Activated CD4-positive, alpha-beta T cell treated with anti-CD3 and anti-CD28 coated beads for 48 hours (primary cell): ENCODE data around the gene RXRA.

Experiments used
- DNase-seq: peaks from one replicate; pipeline ENCODE4 v3.0.0-alpha.2; 2020

Gene RXRA

DNA sequence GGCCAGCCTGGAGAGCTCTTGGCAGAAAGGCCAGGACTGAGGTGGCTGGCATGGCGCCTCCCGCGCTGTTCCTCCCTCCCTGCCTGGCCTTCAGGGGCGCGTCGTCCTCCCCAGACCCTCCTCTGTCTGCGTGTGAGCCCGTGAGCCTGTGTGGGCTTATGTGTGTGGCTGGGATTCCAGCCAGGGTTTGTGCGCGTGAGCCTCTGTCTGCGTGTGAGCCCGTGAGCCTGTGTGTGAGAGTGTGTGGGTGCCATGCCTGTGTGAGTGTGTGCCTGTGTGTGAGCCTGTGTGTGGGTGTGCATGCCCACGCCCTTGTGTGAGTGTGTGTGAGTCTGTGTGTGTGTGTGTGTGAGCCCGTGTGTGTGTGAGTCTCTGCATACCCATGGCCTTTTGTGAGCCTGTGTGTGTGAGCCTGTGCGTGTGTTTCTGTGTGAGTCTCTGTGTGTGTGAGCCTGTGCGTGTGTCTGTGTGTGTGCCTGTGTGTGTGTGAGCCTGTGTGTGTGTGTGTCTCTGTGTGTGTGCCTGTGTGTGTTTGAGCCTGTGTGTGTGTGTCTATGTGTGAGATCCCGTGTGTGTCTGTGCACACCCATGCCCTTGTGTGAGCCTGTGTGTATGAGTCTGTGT, 13.0 kb downstream of the RXRA start:
- DNase-seq = no peak

DNA sequence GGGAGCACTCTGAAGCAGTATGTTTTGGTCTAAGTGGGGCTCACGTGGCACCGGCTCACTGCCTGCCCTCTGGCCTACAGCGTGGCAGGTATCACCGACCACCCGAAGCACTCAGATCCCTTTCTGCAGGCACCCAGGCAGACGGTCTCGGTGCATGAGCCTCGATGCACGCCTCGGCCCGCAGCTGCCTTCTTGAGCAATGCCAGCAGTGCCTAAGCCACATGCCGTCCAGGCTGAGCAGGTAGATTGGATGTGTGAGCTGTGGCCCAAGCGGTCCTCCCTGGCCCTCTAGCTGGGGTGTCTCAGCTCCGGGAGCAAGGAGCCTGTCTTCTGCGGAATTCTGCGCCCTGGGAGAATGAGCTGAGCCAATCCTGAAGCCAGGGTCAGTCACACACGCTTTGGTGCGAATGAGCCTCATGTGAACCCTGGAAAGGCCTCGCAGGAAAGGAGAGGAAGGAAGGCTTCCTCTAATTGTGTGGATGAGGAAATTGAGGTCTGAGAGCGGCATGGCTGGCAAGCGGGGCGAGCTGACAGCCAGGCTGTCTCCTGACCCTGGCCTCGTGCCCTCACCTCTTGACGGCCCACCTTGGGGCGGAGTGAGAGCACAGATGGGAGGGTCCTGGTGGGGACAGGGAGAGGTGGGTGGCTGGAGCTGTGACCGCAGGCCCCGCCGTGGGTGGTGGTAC, 14.4 kb downstream of the RXRA start:
- no peak for DNase-seq

DNA sequence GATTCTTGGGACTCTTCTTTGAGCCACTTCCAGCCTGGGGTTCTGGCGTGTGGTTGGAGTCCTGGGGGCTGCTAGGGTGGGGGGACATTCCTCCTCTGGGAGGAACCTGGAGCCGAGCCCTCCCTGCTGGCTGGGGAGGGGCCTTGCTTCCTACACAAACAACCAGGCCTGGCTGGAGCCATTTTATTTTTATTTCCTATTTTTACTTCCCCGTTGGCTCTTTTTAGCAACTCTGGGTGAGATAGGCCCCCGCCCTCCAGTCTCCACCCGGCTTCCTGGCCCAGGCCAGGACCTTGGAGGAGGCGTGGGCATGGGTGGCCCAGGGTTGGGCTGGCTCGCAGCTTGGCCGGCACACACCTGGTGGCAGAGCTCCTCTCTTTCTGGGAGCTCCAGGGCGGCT, 15.1 kb downstream of the RXRA start:
- DNase-seq = no peak

DNA sequence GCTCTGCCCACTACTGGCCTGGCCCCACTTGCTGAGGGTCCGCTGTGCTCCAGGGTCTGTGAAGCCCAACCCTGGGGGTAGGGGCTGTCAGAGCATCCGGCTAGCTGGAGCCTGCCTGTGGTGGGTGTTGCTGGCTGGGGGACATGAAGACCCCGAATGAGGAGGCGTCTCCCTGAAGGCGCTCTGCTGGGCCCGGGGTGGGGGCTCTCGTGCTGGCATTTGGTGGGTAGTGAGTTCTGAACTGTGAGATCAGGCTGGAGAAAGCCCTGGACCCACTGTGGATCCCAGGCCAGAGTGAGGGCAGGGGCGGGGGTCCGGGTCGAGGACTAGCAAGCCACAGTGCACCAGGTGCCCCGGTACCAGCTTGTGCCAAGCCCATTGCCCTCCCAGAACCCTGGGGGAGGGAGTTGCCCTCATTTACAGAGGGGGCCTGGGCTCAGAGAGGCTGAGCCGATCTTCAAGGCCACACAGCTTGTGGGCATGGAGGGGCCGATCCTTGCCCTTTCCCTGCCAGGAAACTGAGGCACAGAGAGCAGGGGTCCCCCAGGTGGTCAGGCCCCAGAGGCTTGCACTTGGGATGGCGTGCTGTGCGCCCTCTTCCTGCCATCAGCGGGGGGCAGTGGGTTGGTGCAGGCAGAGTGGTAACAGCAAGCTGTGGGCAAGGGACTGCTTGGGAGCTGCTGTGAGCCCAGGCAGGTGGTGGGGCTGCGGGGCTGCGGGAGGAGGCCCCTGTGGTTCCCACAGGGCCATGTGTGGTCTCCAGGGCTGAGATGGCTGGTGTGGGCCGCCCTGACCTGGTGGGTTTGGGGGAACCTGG, 15.9 kb downstream of the RXRA start:
- DNase-seq = no peak

DNA sequence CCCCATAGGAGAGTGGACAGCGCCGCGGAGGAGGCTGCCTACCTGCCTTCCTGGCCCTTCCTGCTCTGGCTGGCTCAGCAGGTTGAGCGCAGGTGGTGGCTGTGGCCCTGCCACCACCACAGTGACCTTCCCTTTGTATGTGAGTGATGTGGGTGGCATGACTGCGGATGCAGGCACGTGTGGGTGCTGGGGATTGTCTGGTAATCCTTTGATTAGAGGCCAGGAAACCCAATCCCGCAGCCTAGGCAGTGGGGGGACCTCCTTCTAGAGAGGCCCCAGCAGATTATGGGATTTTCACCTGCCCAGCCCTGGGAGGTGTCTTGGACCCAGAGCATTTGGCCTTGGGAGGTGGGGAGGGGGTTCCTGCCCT, 16.5 kb downstream of the RXRA start:
- DNase-seq = no peak

DNA sequence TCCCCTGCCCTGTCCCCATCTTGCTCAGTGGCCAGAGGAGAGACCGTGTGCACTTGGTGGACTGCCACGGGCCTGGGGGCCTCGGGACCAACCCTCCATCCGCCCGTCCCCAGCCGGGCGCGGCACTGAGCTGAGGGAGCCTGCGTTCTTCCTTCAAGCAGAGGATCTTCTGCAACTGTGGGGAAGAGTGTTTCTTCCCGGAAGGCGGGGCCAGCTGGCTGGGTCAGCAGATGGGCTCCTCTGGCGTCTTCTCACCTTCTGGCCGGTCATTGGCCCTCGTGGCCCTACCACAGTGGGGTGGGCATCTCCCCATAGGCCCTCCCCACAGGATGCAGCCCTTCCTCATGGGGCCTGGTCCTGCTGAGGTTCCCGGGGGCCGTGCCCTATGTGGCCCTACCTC, 17.4 kb downstream of the RXRA start:
- no peak for DNase-seq

DNA sequence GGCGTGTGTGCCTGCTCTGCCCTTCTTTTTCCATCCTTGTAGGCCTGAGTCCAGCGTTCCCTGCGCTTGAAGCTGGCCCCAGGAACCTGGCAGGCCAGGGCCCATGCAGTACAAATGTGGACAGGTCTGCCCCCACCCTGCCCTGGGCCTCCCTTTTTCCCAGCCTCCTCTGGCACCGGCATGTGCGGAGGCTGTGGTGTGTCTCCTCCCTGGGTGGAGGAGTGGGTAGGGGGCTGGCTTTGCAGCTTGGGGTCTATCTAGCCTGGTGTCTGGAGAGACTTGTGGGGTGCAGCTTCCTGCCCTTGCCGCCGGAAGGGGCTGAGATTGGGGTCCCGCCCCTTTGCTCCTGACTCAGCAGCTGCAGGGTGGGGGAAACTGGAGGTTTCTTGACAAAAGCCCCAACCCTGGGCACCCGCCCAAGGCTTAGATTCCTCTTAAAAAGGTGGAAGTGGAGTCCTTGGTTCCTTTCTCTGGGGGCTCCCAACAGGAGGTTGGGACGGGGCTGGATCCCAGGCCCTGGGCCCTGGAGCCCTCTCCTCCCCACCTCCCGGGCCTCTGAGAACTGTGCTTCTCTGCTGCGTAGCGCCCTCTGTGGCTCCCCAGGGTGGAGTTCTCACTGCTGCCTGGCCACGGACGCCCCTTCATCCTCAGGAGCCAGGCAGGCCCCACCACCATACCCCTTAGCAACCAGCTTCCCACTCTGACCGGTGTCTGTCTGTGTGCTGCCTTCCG, 18.0 kb downstream of the RXRA start:
- peak; percentile 36 for DNase-seq

DNA sequence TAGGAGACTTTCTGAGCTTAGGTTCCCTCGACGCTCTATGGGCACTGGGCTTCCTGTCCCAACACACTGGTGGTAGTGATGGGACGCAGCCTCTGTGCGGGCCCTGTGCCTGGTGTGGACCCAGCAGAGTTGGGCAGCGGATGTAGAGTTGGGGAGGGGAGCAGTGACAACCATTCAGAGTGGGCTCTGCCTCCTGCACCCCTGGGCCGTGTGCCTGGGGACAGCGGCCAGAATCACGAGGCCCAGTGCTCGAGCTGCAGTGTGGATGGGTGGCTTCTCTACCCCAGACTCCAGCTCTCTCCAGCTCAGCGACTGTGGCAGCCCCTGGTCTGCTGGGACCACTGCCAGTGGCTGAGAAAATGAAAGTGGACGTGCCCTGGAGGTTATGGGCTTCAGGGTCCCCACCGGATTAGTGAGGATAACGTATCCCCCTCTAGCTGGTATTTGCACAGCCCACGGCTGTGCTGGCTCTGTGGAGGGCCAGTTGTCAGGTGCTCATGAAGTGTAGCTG, 18.6 kb downstream of the RXRA start:
- DNase-seq = no peak

DNA sequence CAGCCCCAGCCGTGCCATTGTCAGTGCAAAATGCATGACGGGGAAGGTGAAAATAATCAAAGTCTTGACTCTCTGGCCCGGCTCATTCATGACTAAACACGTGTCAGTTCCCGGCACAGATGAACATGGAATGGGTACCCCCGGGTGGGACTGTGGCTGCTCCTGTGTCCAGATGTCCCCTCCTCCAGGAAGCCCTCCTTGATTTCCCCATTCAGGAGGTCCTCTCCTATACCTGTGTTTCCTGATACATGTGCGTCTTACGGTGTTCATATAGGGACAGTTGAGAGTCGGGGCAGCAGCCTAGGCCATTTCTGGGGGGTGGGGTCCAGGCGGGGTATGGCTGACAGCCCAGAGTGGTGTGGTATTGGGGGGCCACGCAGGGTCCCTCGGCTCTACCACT, 19.5 kb downstream of the RXRA start:
- no peak for DNase-seq

DNA sequence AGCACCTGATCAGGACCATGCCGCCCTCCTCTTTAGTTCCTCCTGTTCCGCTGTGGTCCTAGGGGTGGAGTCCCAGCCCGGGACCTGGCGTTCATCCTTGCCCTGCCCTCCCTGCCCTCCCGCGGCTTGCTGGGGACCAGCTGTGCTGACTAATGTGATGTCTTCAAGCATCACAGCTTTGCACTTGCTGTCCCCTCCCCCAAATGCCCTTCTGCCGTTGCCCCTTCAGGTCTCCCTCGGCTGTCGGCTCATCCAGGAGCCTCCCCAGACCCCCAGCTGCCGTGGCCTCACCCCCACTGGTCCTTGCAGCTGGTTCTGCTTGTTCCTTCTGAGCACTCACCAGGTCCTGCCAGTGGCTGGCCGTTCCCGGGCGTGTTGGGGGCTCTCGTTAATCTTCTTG, 19.9 kb downstream of the RXRA start:
- DNase-seq = no peak

DNA sequence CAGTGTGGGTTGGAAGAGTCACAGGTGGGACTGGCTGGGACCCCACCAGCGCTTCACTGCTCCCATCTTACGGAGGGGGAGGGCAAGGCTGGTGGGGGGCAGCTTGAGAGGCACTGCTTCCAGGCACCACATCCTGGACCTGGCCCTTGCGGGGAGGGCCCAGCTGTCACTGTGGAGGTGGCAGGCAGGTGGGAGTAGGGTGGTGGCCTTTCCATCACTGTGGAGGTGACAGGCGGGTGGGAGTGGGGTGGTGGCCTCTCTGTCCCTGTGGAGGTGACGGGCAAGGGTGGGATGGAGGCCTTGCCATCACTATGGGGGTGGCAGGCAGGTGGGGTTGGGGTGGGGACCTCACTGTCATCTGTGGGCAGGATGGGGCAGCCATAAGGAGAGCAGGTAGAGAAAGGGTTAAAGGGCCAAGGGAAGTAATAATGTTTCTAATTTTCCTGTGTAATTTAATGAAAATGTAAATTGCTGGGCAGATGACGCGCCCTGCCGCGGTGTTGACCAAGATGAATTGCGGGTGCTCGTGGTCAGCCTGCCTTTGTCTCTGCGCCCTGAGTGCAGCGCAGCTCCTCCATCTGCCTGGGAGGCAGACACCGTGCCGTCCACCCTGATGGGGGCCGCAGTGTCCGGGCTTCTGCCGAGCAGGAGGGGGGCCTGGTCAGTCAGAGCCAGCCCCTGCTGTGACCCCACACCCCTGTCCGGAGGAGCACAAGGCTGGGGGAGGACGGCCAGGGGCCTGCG, 20.8 kb downstream of the RXRA start:
- no peak for DNase-seq

DNA sequence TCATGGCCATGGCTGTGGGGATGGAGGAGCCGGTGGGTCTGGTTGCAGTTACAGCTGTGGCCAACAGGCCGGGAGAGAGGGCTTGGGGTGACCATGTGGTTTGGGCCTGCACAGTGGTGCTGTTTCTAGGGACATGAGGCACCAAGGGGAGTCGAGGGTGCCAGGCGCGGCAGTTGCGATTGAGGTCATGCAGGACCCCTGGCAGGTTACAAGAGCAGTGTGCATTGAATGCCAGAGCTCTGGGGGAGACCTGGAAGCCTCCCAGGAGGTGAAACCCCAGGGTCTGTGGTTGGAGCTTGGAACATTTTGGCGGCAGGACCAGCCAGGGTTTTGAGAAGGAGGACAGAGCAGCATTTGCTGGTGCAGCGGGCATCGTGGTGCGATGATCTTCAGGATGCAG, 21.7 kb downstream of the RXRA start:
- DNase-seq = no peak

DNA sequence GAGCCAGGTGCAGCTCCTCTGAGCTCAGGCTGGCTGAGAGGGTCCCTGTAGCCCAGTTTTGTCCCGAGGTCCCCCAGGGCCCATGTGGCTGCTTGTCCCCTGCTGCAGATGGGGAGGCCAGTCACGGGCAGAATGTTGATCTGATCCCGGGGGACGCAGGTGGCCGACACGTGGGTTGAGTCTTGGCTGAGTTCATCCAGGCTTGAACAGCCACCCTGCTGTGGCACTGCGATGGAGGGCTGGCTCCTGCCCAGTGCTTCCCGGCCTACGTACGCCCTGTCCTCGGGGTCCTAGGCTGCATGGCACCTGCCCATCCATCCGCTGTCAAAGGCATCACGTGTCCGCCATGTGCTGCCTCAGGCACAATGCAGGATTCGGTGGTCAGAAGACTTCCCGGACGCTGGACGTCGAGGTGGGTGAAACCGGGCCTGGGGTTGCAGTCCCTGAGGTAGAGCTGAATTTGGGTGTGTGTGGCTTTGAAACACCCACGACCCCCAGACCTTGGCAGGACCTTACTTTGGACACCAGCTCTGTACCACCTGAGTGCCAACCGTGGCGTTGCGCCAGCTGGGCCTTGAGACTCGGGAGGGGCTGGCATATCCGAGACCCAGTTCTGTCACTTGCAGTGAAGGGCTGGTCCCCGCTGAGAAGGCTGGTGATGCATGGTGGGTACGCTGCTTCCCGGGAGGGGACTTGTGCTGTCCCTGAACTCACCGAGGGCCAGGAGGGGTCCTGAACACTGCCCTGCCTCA, 22.3 kb downstream of the RXRA start:
- DNase-seq = no peak

DNA sequence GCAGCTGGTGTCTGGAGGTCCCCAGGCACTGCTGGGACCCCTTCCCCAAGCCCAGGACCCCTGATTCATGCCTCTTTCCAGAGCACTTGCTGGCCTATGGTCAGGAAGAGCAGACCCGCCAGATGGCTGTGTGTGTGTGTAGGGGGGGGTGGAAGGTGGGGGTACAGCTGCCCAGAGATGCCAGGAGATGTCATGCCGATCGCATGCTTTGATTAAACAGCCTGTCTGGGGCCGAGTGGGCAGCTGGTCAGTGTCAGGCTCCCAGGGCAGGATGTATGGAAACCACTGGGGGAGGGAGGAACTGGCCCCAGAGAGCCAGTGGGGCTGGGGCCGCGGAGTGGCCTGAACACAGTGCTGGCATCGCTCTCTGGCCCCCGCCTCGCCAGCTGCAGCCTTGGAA, 23.7 kb downstream of the RXRA start:
- DNase-seq = no peak

DNA sequence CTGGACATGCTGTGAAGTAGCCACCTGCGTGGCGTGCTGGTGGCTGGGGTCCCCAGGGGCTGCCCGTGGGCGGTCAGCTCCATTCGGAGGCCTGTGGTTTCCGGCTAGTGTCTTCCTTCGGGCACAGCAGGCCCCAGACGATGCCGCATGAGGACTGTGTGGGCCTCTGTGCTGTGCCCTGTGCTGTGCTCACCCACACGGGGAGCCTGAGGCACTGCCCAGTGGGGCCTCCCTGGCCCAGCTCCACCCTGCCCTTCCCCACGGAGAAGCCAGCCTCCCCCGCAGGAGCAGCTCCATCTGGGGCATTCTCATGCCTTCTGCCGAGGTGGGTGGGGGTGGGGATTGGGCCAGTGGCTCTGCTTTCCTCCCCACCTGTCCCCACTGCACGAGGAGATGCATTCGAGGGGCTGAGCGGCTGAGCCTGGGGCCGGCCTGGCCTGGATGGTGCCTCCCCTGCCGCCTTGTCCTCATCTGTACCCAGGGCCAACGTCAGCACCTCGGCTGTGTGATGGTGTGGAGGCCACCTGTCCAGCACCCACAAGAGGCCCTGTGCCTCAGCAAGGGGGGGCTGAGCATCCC, 24.2 kb downstream of the RXRA start:
- DNase-seq = no peak

DNA sequence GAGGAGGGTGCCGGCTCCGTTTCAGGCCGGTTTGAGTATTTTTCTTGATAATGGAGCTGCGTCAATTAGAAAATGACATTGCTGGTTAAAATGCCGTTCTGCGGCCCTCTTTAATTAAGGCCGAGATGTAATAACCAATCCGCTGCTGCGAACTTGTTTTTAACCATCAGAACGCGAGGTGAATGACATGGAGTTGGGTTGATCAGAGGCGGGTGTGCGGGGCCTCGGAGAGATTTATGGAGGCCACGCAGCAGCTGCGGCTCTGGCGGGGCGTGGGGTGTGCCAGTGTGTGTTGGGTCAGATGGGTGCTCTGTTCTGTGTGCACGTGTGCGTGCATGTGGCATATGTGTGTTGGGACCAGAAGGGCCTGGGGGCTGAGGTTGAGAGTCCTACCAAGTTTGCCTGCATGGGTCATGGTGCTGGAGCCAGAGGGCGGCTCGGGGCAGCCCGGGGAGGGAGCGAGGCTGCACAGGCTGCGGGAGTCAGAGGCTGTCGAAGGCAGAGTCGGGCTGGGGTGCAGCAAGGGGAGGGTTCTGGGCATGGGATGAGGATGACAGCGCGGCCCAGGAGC, 25.4 kb downstream of the RXRA start:
- no peak for DNase-seq

DNA sequence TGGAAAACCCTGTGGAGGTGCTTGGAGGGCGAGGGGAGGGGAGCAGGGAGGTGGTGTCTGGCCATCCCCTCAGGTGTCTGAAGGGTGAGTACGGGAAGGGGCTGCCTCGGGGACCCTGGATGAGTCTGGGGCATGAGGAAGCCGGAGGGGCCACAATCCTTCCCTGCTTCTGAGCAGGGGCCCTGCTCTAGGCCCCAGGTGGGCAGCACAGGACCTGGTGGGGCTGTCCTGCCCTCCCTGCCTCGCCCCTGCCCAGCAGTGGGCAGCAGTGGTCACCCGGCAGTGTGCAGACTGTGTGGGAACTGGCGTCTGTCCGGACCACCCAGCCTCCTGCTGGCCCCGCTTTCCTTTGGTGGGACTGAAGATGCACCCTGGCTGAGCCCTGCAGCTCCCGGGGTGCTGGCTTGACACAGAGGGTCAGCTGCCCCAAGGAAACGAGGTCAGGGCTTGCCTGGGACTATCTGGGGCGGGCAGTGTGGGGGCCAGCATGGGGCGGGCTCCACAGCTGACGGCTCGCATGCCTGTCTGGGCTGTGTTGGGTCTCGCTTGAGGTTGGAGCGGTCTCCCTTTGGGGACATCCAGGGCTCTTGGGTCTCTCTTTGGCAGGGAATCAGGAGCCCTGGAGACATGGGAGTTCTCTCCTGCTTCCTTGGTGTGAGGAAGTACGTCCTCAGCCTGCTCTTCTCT, 26.1 kb downstream of the RXRA start:
- DNase-seq = no peak

DNA sequence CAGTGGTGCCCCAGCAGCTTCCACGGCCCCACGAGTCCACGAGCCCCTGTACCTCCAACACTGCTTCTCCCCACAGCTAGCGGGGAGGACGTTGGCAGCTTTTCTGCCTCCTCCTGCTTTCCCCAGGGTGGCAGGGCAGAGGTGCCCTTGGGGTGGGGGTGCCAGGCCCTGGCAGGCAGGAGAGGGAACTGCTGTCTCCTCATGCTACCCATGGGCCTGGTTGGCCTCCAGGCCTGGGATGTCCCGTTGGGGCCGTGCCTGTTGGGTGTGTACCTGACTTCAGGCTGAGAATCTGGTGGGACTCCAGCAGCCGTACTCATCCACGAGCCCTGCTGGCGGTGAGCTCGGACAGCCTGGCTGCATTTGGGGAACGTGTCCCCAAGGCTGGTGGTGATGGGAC, 27.3 kb downstream of the RXRA start:
- DNase-seq = no peak

DNA sequence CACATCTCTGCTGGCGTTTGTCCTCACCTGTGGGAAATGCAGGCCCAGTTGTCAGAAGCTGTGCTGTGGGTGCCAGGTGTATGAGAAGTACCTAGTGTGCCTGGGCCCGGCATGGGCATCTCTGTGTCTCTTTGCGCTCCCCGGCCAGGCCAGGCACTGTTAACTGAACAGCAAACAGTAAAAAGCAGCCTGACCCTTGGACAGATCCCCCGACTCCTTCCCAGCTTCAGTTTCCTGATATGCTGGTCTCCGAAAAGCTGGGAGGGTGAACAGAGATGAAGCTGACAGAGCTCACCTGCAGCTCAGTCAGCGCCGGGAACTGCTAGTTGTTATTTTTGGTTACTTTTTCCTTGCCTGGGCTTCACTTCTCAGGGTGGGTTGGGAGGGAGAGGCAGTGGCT, 28.9 kb downstream of the RXRA start:
- no peak for DNase-seq

DNA sequence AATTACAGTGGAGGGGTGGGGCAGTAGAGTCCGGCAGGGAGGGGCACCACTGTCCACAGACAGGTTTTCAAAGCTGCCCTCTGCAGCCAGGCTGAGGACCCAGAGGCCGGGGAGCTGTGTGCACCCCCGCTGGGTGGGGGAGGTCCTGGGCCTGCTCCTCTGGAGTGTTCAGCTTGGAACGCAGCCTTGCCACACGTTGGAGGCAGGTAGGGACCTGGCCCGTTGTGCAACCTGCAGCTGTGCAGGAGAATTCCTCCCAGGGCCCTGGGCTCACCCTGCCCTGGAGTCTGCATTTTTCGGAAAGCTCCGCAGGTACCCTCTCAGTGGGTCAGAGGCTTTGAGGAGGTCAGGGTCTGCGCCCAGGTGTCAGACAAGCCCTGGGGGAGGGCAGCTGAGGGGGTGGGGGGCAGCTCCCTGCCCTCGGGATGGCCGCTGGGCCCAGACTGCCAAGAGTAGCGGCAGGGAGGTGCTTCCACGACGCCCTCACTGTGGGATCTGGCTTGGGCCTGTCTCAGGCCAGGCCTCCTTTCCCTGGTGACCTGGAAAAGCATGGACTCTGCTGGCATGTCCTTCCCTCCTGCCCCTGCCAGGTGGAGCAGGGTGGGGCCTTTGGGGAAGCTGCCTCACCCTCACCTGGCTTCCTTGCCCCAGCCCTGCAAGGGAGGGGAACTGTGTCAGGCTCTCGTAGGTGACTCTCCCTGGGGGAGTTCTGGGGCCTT, 29.5 kb downstream of the RXRA start:
- DNase-seq = no peak
